Peyer's patch (tissue), 4 donors: Measurements from ENCODE around the gene CAPNS1. TPM values are rescaled to one million over a fixed set of nuclear protein-coding genes. Genes with fewer than 3 reads are reported as not detected.
A peak's percentile ranks its signal among the peaks of the same experiment; 100 is the strongest.

Experiments used
- DNase-seq, 3 donors: peaks; one replicate each; pipeline ENCODE4 v3.0.0-alpha.2; 2017 to 2019
- H3K27ac ChIP-seq, 4 donors: fragments of 200-600 bp; sonication (generic); one replicate each; pipeline ENCODE4 v1.5.1; 2016 to 2019
- H3K27me3 ChIP-seq, 2 donors: fragments of 200-600 bp; sonication (generic); one replicate each; pipeline ENCODE4 v1.5.1; 2019
- H3K36me3 ChIP-seq, 3 donors: fragments of 200-600 bp; sonication (generic); one replicate each; pipeline ENCODE4 v1.5.1; 2016 to 2019
- H3K4me1 ChIP-seq, 4 donors: fragments of 200-600 bp; sonication (generic); one replicate each; pipeline ENCODE4 v1.5.1; 2016 to 2019
- H3K4me3 ChIP-seq, 4 donors: fragments of 200-600 bp; sonication (generic); 1 replicate in 3 of 4; 2 replicates in 1 of 4; pipeline ENCODE4 v1.5.1; 2016 to 2019; ENCODE audit warnings: mild to moderate bottlenecking in 1 of 4
- H3K9me3 ChIP-seq, 4 donors: fragments of 200-600 bp; sonication (generic); one replicate each; pipeline ENCODE4 v1.5.1; 2016 to 2019; ENCODE audit warnings: mild to moderate bottlenecking in 1 of 4
- POLR2A ChIP-seq, 2 donors: fragments of 450-650 bp; IDR thresholded peaks; one replicate each; pipeline ENCODE4 v1.5.1; 2017; ENCODE audit warnings: antibody characterized with exemption in 2 of 2, mild to moderate bottlenecking in 2 of 2, moderate library complexity in 2 of 2
- total RNA-seq, 4 donors: library from RNA; depleted of rRNA; stranded (reverse); fragments of >200 nt; gene quantifications; one replicate each; pipeline ENCODE4 v1.1.0, GENCODE V29; 2016
- TF ChIP-seq, protein P1 (sequence below), 6 experiments: fragments of 450-650 bp in 4 of 6; fragments of 200-600 bp in 2 of 6; sonication (generic) in 1 of 6; IDR thresholded peaks; one replicate each; pipeline ENCODE4 v1.5.1; 2017 to 2019; ENCODE audit warnings: antibody characterized with exemption in 6 of 6, mild to moderate bottlenecking in 3 of 6, moderate library complexity in 1 of 6

CAPNS1 gene
- total RNA-seq, 4 donors from 2014 or later: 131 to 320 (median 263) TPM

DNA sequence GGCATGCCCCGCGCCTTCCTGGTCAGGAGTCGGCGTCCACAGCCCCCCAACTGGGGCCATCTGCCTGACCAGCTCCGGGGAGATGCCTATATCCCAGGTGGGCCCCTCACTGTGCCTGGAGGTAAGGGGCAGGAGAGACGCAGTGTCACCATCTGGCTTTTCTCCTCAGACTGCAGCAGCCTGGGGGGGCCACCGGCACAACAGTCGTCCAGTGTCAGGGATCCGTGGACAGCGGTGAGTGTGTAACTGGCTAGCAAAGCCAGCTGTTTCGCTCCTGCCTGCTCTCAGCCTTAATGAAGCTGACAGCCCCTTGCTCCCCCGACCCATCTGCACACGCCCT is 28.7 kb upstream of the CAPNS1 start:
- Histone ChIP-seq H3K36me3 (peaks cover 0 to 13% (median 0%) of the 10 kb centered on the region in 3 donors), H3K27ac (no peak overlapping the region), H3K27me3 (no peaks in the 10 kb centered on the region), H3K4me1 (peaks cover 2 to 15% (median 10%) of the 10 kb centered on the region in 4 donors), H3K4me3 (no peak overlapping the region), H3K9me3 (no peaks in the 10 kb centered on the region)
- TF ChIP-seq, protein P1, sequence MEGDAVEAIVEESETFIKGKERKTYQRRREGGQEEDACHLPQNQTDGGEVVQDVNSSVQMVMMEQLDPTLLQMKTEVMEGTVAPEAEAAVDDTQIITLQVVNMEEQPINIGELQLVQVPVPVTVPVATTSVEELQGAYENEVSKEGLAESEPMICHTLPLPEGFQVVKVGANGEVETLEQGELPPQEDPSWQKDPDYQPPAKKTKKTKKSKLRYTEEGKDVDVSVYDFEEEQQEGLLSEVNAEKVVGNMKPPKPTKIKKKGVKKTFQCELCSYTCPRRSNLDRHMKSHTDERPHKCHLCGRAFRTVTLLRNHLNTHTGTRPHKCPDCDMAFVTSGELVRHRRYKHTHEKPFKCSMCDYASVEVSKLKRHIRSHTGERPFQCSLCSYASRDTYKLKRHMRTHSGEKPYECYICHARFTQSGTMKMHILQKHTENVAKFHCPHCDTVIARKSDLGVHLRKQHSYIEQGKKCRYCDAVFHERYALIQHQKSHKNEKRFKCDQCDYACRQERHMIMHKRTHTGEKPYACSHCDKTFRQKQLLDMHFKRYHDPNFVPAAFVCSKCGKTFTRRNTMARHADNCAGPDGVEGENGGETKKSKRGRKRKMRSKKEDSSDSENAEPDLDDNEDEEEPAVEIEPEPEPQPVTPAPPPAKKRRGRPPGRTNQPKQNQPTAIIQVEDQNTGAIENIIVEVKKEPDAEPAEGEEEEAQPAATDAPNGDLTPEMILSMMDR (IDR thresholded peaks at IDR 0.05): no peak
- no peak for TF ChIP-seq POLR2A (IDR thresholded peaks at IDR 0.05)
- no peak for DNase-seq

DNA sequence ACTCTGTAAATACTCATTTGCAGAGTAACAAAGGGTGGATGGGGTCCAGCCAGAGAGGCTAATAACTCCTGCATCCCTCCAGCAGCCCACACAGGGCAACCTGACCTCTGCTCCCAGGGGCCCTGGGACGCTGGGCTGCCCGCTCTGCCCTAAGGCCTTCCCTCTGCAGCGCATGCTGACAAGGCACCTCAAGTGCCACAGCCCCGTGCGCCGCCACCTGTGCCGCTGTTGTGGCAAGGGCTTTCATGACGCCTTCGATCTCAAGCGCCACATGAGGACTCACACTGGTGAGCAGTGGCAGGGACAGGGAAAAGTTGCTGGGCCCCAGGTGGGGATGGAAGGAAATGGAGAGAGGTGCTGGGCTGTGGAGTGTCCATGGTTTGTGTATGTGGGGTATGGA is 27.2 kb upstream of the CAPNS1 start:
- TF ChIP-seq, protein P1 (IDR thresholded peaks at IDR 0.05): no peak
- no peak for TF ChIP-seq POLR2A (IDR thresholded peaks at IDR 0.05)

DNA sequence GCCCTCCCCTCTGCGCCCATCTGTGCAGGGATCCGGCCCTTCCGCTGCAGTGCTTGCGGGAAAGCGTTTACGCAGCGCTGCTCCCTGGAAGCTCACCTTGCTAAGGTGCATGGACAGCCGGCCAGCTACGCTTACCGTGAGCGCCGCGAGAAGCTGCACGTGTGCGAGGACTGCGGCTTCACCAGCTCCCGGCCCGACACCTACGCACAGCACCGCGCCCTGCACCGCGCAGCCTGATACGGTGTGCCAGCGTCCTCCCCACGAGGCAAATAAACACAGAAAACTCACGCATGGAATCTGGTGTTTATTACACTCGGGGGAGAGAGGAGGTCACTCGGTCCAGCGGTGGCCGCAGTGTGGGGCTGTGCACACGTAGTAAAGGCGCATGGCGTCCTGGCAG is 26.4 kb upstream of the CAPNS1 start:
- Histone ChIP-seq H3K9me3 (no peaks in the 10 kb centered on the region), H3K4me3 (peak overlapping the region in 3 of 4 donors; percentile 60 to 95 (median 85)), H3K4me1 (peaks cover 4 to 22% (median 15%) of the 10 kb centered on the region in 4 donors), H3K27ac (no peak overlapping the region), H3K36me3 (peaks cover 0 to 20% (median 0%) of the 10 kb centered on the region in 3 donors), H3K27me3 (no peaks in the 10 kb centered on the region)
- no peak for DNase-seq
- TF ChIP-seq POLR2A (IDR thresholded peaks at IDR 0.05): no peak
- TF ChIP-seq, protein P1 (IDR thresholded peaks at IDR 0.05): no peak

More for the DNA sequence above, 27.2 kb upstream of the CAPNS1 start:
- H3K27ac ChIP-seq: no peak overlapping the region
- H3K9me3 ChIP-seq: no peaks in the 10 kb centered on the region
- no peak for DNase-seq
- H3K27me3 ChIP-seq: no peaks in the 10 kb centered on the region
- peaks cover 4 to 22% (median 15%) of the 10 kb centered on the region in 4 donors for H3K4me1 ChIP-seq
- H3K4me3 ChIP-seq: no peak overlapping the region
- peaks cover 0 to 13% (median 0%) of the 10 kb centered on the region in 3 donors for H3K36me3 ChIP-seq

DNA sequence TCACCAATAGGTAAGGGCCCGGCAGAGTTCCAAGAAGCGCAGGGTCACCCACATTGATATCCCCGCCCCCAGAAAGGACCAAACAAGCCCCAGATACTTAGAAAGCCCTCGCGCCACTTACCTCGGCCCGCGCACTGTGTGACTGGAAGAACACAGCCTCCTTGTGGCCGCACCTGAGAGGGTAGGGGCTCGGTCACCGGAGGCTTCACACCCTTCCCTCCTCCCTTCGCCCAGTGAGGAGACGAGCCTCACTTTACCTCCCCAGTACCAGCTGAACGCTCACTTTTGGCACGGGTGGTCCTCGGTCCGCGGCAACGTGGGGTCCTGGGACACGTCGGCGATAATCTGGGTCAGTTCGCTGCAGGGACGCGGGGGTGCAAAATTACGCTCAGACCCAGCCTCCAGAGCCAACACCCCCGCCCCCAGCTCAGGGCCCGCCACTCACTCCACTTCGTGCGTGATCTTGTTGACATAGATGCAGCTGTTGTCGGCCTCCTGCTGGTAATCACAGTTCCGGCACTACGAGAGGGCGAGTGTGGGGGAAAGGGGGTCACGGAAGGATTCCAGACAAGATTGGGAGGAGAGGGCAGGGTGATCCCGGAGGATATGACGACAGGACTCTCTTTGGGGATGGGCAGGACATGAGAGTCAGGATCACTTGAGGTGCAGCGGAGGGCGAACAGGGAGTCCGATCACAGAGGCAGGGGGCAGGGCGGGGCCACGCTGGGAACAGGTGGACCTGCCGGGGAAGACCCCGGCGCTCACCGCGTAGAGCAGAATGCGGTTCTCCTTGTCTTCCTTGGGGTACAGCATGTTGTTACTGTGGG is 25.8 kb upstream of the CAPNS1 start:
- TF ChIP-seq, protein P1 (IDR thresholded peaks at IDR 0.05): peak in 1 of 6 experiments; percentile 17
- no peak for TF ChIP-seq POLR2A (IDR thresholded peaks at IDR 0.05)
- DNase-seq: peak in 2 of 3 donors; percentile 19 to 51
- Histone ChIP-seq H3K27ac (peak overlapping the region; percentile 81 to 95 (median 88)), H3K4me3 (peak overlapping the region; percentile 60 to 95 (median 80)), H3K9me3 (no peaks in the 10 kb centered on the region), H3K36me3 (peaks cover 0 to 26% (median 0%) of the 10 kb centered on the region in 3 donors), H3K27me3 (no peaks in the 10 kb centered on the region), H3K4me1 (peaks cover 4 to 22% (median 15%) of the 10 kb centered on the region in 4 donors)

DNA sequence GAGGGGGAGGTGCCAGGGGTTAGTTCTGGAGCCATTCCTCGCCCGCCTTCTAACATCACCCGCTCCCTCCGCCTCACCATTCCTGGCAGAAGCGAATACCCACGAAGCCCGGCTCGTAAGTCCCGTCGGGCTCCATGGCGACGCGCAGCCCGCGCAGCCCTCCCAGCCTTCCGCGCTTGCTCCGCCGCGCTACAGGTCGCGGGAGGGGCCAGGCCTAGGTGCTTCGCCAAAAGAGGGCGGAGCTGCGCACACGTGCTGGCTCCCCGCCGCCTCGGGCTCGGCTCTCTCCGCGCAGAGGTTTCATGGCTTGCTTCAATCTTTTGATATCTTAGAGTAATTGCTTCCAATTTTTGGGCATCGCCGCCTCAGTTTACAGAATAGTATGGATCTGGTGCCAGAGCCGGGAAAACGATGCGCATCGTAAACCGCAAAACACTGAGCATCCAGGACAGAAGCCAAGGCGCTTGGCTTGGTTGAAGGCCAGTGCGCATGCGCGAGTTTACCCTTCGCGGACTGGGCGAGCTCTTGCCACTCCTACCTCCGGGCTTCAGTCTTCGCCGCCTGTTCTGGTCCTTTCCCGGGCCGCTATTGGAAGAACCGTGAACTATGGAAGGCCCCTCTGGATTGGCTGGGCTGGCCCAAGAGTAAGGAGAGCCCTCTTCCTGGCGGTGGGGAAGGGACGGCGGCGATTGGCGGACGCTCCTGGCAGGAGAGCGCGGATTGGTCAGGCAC is 25.0 kb upstream of the CAPNS1 start, which contains the start of gene POLR2I:
POLR2I (minus strand) TSS at position 155 of the 732 bp plus-strand sequence; CDS start at position 136, 19 bp downstream.
- no peaks in the 10 kb centered on the region for H3K27me3 ChIP-seq
- DNase-seq: peak; percentile 97 to 100 (median 99)
- H3K36me3 ChIP-seq: peaks cover 0 to 30% (median 0%) of the 10 kb centered on the region in 3 donors

More for the DNA sequence above, 25.0 kb upstream of the CAPNS1 start, which contains the start of gene POLR2I:
- Histone ChIP-seq H3K27ac (peak within 1 kb of the TSS; percentile 81 to 95 (median 88)), H3K4me3 (peak within 1 kb of the TSS; percentile 60 to 95 (median 80)), H3K9me3 (no peaks in the 10 kb centered on the region), H3K4me1 (peaks cover 4 to 22% (median 15%) of the 10 kb centered on the region in 4 donors)
- TF ChIP-seq, protein P1 (IDR thresholded peaks at IDR 0.05): no peak
- peak; percentile 56 to 69 for TF ChIP-seq POLR2A (IDR thresholded peaks at IDR 0.05)
